ENCODE results near the gene ABCA5. TPM values are rescaled to one million over a fixed set of nuclear protein-coding genes. Genes with fewer than 3 reads are reported as not detected.

The ABCA5 gene
- polyA plus RNA-seq, 3 donors: 0.50 to 3.1 (median 0.73) TPM

DNA sequence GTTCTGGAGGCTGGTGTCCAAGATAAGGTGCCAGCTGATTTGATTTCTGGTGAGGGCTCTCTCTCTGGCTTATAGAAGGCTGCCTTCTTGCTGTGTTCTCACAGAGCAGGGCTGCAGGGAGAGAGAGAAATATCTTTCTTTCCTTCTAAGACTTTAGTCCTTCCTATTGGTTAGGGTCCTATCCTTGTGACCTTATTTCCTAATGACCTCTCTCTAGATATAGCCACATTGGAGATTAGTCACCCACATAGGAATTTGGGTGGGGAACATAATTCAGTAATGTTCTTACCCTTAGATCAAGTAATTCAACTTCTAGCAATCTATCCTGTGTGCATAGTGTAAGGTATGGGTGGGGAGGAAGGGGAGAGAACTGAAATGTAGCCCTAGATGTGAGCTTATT lies 18.0 kb upstream of the ABCA5 start:
- no peak overlapping the region for H3K27ac ChIP-seq (ENCODE audit: low read depth in 1 of 2, low read length in 2 of 2)
- no peak overlapping the region for H3K9ac ChIP-seq (ENCODE audit: insufficient read depth, low read length, poor library complexity, severe bottlenecking)
- no peaks in the 10 kb centered on the region for H3K4me1 ChIP-seq (ENCODE audit: control insufficient read depth in 1 of 2, insufficient read depth in 2 of 2, low read length in 2 of 2)
- H3K27me3 Mint-ChIP-seq (ENCODE audit: low read depth in 3 of 3): peaks cover 3 to 9% (median 4%) of the 10 kb centered on the region in 3 donors
- H3K4me1 Mint-ChIP-seq: no peaks in the 10 kb centered on the region
- H3K27ac Mint-ChIP-seq: no peak overlapping the region
- TF ChIP-seq, protein P1, sequence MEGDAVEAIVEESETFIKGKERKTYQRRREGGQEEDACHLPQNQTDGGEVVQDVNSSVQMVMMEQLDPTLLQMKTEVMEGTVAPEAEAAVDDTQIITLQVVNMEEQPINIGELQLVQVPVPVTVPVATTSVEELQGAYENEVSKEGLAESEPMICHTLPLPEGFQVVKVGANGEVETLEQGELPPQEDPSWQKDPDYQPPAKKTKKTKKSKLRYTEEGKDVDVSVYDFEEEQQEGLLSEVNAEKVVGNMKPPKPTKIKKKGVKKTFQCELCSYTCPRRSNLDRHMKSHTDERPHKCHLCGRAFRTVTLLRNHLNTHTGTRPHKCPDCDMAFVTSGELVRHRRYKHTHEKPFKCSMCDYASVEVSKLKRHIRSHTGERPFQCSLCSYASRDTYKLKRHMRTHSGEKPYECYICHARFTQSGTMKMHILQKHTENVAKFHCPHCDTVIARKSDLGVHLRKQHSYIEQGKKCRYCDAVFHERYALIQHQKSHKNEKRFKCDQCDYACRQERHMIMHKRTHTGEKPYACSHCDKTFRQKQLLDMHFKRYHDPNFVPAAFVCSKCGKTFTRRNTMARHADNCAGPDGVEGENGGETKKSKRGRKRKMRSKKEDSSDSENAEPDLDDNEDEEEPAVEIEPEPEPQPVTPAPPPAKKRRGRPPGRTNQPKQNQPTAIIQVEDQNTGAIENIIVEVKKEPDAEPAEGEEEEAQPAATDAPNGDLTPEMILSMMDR (IDR thresholded peaks at IDR 0.05): no peak
- H2AFZ ChIP-seq (ENCODE audit: insufficient read depth, low read depth, low read length, poor library complexity, severe bottlenecking): no peak overlapping the region
- H3K4me3 ChIP-seq (replicated peaks in 1 of 3; ENCODE audit: low read depth in 2 of 3, low read length in 3 of 3): no peak overlapping the region
- H3K9me3 Mint-ChIP-seq: peaks cover 0 to 3% (median 0%) of the 10 kb centered on the region in 7 donors
- no peaks in the 10 kb centered on the region for H3K36me3 ChIP-seq (replicated peaks in 1 of 2; ENCODE audit: control insufficient read depth in 1 of 2, insufficient read depth in 2 of 2, low read length in 2 of 2)
- no peaks in the 10 kb centered on the region for H3K27me3 ChIP-seq (ENCODE audit: control insufficient read depth in 2 of 2, insufficient read depth in 2 of 2, low read length in 2 of 2)
- no peak overlapping the region for H3K4me2 ChIP-seq (replicated peaks; ENCODE audit: extremely low read depth, low read length, poor library complexity, severe bottlenecking)
- DNase-seq: no peak
- H3K4me3 Mint-ChIP-seq: no peak overlapping the region
- intact Hi-C loops (cut with micrococcal nuclease): no loop called here
- H4K20me1 ChIP-seq (ENCODE audit: insufficient read depth, low read length): no peaks in the 10 kb centered on the region
- no peaks in the 10 kb centered on the region for H3K9me3 ChIP-seq (replicated peaks in 1 of 2; ENCODE audit: control insufficient read depth in 1 of 2, insufficient read depth in 1 of 2, low read length in 2 of 2)
- H3K79me2 ChIP-seq (ENCODE audit: insufficient read depth, low read length): no peaks in the 10 kb centered on the region
- H3K36me3 Mint-ChIP-seq: no peaks in the 10 kb centered on the region

GRCh38 chr17:69342896-69343644 lies 16.1 kb upstream of the ABCA5 start:
- Mint-ChIP-seq H3K4me3 (no peak overlapping the region), H3K27me3 (ENCODE audit: low read depth in 3 of 3) (peaks cover 3 to 6% (median 4%) of the 10 kb centered on the region in 3 donors), H3K9me3 (peaks cover 0 to 3% (median 0%) of the 10 kb centered on the region in 7 donors), H3K4me1 (no peaks in the 10 kb centered on the region), H3K27ac (no peak overlapping the region), H3K36me3 (no peaks in the 10 kb centered on the region)
- intact Hi-C loops (cut with micrococcal nuclease): no loop called here
- DNase-seq: no peak
- 100% methylated on average over 2 of the region's 3 CpGs for WGBS (ENCODE audit: insufficient coverage)
- H3K4me3 ChIP-seq (replicated peaks in 1 of 3; ENCODE audit: low read depth in 2 of 3, low read length in 3 of 3): no peak overlapping the region
- H3K79me2 ChIP-seq (ENCODE audit: insufficient read depth, low read length): no peaks in the 10 kb centered on the region
- TF ChIP-seq, protein P1 (IDR thresholded peaks at IDR 0.05): no peak
- no peak overlapping the region for H3K27ac ChIP-seq (ENCODE audit: low read depth in 1 of 2, low read length in 2 of 2)
- no peaks in the 10 kb centered on the region for H4K20me1 ChIP-seq (ENCODE audit: insufficient read depth, low read length)
- H3K9ac ChIP-seq (ENCODE audit: insufficient read depth, low read length, poor library complexity, severe bottlenecking): no peak overlapping the region
- H3K9me3 ChIP-seq (replicated peaks in 1 of 2; ENCODE audit: control insufficient read depth in 1 of 2, insufficient read depth in 1 of 2, low read length in 2 of 2): no peaks in the 10 kb centered on the region
- H2AFZ ChIP-seq (ENCODE audit: insufficient read depth, low read depth, low read length, poor library complexity, severe bottlenecking): no peak overlapping the region
- H3K36me3 ChIP-seq (replicated peaks in 1 of 2; ENCODE audit: control insufficient read depth in 1 of 2, insufficient read depth in 2 of 2, low read length in 2 of 2): no peaks in the 10 kb centered on the region
- no peak overlapping the region for H3K4me2 ChIP-seq (replicated peaks; ENCODE audit: extremely low read depth, low read length, poor library complexity, severe bottlenecking)
- H3K4me1 ChIP-seq (ENCODE audit: control insufficient read depth in 1 of 2, insufficient read depth in 2 of 2, low read length in 2 of 2): no peaks in the 10 kb centered on the region
- no peaks in the 10 kb centered on the region for H3K27me3 ChIP-seq (ENCODE audit: control insufficient read depth in 2 of 2, insufficient read depth in 2 of 2, low read length in 2 of 2)

All from CD14-positive monocyte (primary cell).